ENCODE data around the gene EIF3M. TPM values are rescaled to one million over a fixed set of nuclear protein-coding genes. Genes with fewer than 3 reads are reported as not detected.

EIF3M gene
- 609 and 714 TPM in 2 replicates for total RNA-seq (2014; rRNA removed; shearing (Covaris generic))

- H3K36me3 ChIP-seq: peaks cover 35% of the 10 kb centered on the region
- peak within 1 kb of the TSS; percentile 64 for H3K27ac ChIP-seq
- peaks cover 13% of the 10 kb centered on the region for H3K4me1 ChIP-seq (replicated peaks)
- H3K9me3 ChIP-seq (replicated peaks): peaks cover 4% of the 10 kb centered on the region
- H3K4me3 ChIP-seq: peak within 1 kb of the TSS; percentile 85
- peak; percentile 93 to 96 for DNase-seq (ENCODE audit: low read depth in 1 of 2, low spot score in 2 of 2)
- H3K27me3 ChIP-seq (replicated peaks): no peaks in the 10 kb centered on the region
Measured at GRCh38 chr11:32583459-32584271, at the start of gene EIF3M. Gene EIF3M, plus strand, starts transcription at chr11:32583831. Its CDS starts 57 bp downstream, at chr11:32583888.

- Histone ChIP-seq H3K4me1 (replicated peaks) (no peaks in the 10 kb centered on the region), H3K4me3 (no peak overlapping the region), H3K9me3 (replicated peaks) (no peaks in the 10 kb centered on the region), H3K36me3 (no peaks in the 10 kb centered on the region), H3K27ac (no peak overlapping the region), H3K27me3 (replicated peaks) (no peaks in the 10 kb centered on the region)
- no peak for DNase-seq (ENCODE audit: low read depth in 1 of 2, low spot score in 2 of 2)
Measured at GRCh38 chr11:32538804-32539203, 44.8 kb upstream of the EIF3M start.

- H3K27ac ChIP-seq: no peak overlapping the region
- no peak for DNase-seq (ENCODE audit: low read depth in 1 of 2, low spot score in 2 of 2)
- peaks cover 15% of the 10 kb centered on the region; the same call in 1 of the 2 replicates for H3K27me3 ChIP-seq (replicated peaks)
- H3K4me3 ChIP-seq: no peak overlapping the region
- H3K9me3 ChIP-seq (replicated peaks): no peaks in the 10 kb centered on the region
- H3K36me3 ChIP-seq: no peaks in the 10 kb centered on the region
- no peaks in the 10 kb centered on the region for H3K4me1 ChIP-seq (replicated peaks)
Measured at GRCh38 chr11:32549611-32550187, 33.9 kb upstream of the EIF3M start.

GRCh38 chr11:32550207-32550606, 33.4 kb upstream of the EIF3M start:
- no peaks in the 10 kb centered on the region for H3K4me1 ChIP-seq (replicated peaks)
- H3K27me3 ChIP-seq (replicated peaks): peaks cover 15% of the 10 kb centered on the region; the same call in 1 of the 2 replicates
- no peaks in the 10 kb centered on the region for H3K36me3 ChIP-seq
- no peak overlapping the region for H3K27ac ChIP-seq
- H3K9me3 ChIP-seq (replicated peaks): no peaks in the 10 kb centered on the region
- no peak overlapping the region for H3K4me3 ChIP-seq
- no peak for DNase-seq (ENCODE audit: low read depth in 1 of 2, low spot score in 2 of 2)

GRCh38 chr11:32555091-32555490, 28.5 kb upstream of the EIF3M start:
- Histone ChIP-seq H3K27me3 (replicated peaks) (no peaks in the 10 kb centered on the region), H3K36me3 (no peaks in the 10 kb centered on the region), H3K9me3 (replicated peaks) (no peaks in the 10 kb centered on the region), H3K4me3 (no peak overlapping the region), H3K4me1 (replicated peaks) (no peaks in the 10 kb centered on the region), H3K27ac (no peak overlapping the region)
- DNase-seq (ENCODE audit: low read depth in 1 of 2, low spot score in 2 of 2): no peak

GRCh38 chr11:32555895-32556294, 27.7 kb upstream of the EIF3M start:
- Histone ChIP-seq H3K4me1 (replicated peaks) (no peaks in the 10 kb centered on the region), H3K9me3 (replicated peaks) (no peaks in the 10 kb centered on the region), H3K27me3 (replicated peaks) (no peaks in the 10 kb centered on the region), H3K36me3 (no peaks in the 10 kb centered on the region), H3K4me3 (no peak overlapping the region), H3K27ac (no peak overlapping the region)
- no peak for DNase-seq (ENCODE audit: low read depth in 1 of 2, low spot score in 2 of 2)

- no peaks in the 10 kb centered on the region for H3K9me3 ChIP-seq (replicated peaks)
- H3K4me1 ChIP-seq (replicated peaks): no peaks in the 10 kb centered on the region
- H3K4me3 ChIP-seq: no peak overlapping the region
- no peaks in the 10 kb centered on the region; the same call in 1 of the 2 replicates for H3K27me3 ChIP-seq (replicated peaks)
- H3K36me3 ChIP-seq: no peaks in the 10 kb centered on the region
- H3K27ac ChIP-seq: no peak overlapping the region
- no peak for DNase-seq (ENCODE audit: low read depth in 1 of 2, low spot score in 2 of 2)
Measured at GRCh38 chr11:32561835-32562234, 21.8 kb upstream of the EIF3M start.

- Histone ChIP-seq H3K27ac (no peak overlapping the region), H3K27me3 (replicated peaks) (no peaks in the 10 kb centered on the region; the same call in 1 of the 2 replicates), H3K4me1 (replicated peaks) (no peaks in the 10 kb centered on the region), H3K9me3 (replicated peaks) (no peaks in the 10 kb centered on the region), H3K36me3 (no peaks in the 10 kb centered on the region), H3K4me3 (no peak overlapping the region)
- no peak for DNase-seq (ENCODE audit: low read depth in 1 of 2, low spot score in 2 of 2)
Measured at GRCh38 chr11:32562839-32563599, 20.6 kb upstream of the EIF3M start.

- Histone ChIP-seq H3K4me1 (replicated peaks) (no peaks in the 10 kb centered on the region), H3K4me3 (no peak overlapping the region), H3K9me3 (replicated peaks) (no peaks in the 10 kb centered on the region), H3K27ac (no peak overlapping the region), H3K36me3 (no peaks in the 10 kb centered on the region), H3K27me3 (replicated peaks) (no peaks in the 10 kb centered on the region; the same call in 1 of the 2 replicates)
- no peak for DNase-seq (ENCODE audit: low read depth in 1 of 2, low spot score in 2 of 2)
Measured at GRCh38 chr11:32563600-32563959, 20.1 kb upstream of the EIF3M start.

GRCh38 chr11:32566517-32566916, 17.1 kb upstream of the EIF3M start:
- no peak for DNase-seq (ENCODE audit: low read depth in 1 of 2, low spot score in 2 of 2)
- no peaks in the 10 kb centered on the region for H3K4me1 ChIP-seq (replicated peaks)
- H3K36me3 ChIP-seq: no peaks in the 10 kb centered on the region
- peaks cover 3% of the 10 kb centered on the region; the same call in 1 of the 2 replicates for H3K27me3 ChIP-seq (replicated peaks)
- no peaks in the 10 kb centered on the region for H3K9me3 ChIP-seq (replicated peaks)
- no peak overlapping the region for H3K27ac ChIP-seq
- H3K4me3 ChIP-seq: no peak overlapping the region

GRCh38 chr11:32567154-32567553, 16.5 kb upstream of the EIF3M start:
- Histone ChIP-seq H3K9me3 (replicated peaks) (no peaks in the 10 kb centered on the region), H3K36me3 (no peaks in the 10 kb centered on the region), H3K27me3 (replicated peaks) (peaks cover 4% of the 10 kb centered on the region; the same call in 1 of the 2 replicates), H3K4me3 (no peak overlapping the region), H3K27ac (no peak overlapping the region), H3K4me1 (replicated peaks) (no peaks in the 10 kb centered on the region)
- DNase-seq (ENCODE audit: low read depth in 1 of 2, low spot score in 2 of 2): no peak

- H3K36me3 ChIP-seq: no peaks in the 10 kb centered on the region
- 0 out of 2 replicates have a peak, but pooled peaks cover 4% of the 10 kb centered on the region for H3K27me3 ChIP-seq (replicated peaks)
- no peak overlapping the region for H3K4me3 ChIP-seq
Measured at GRCh38 chr11:32569313-32569881, 14.2 kb upstream of the EIF3M start.

GRCh38 chr11:32571039-32571438, 12.6 kb upstream of the EIF3M start:
- no peaks in the 10 kb centered on the region for H3K36me3 ChIP-seq
- H3K4me1 ChIP-seq (replicated peaks): no peaks in the 10 kb centered on the region
- no peak overlapping the region for H3K27ac ChIP-seq
- no peak for DNase-seq (ENCODE audit: low read depth in 1 of 2, low spot score in 2 of 2)
- H3K4me3 ChIP-seq: no peak overlapping the region
- H3K9me3 ChIP-seq (replicated peaks): no peaks in the 10 kb centered on the region
- 0 out of 2 replicates have a peak, but pooled peaks cover 4% of the 10 kb centered on the region for H3K27me3 ChIP-seq (replicated peaks)

More at GRCh38 chr11:32569313-32569881, 14.2 kb upstream of the EIF3M start:
- DNase-seq (ENCODE audit: low read depth in 1 of 2, low spot score in 2 of 2): no peak
- Histone ChIP-seq H3K4me1 (replicated peaks) (no peaks in the 10 kb centered on the region), H3K27ac (no peak overlapping the region), H3K9me3 (replicated peaks) (no peaks in the 10 kb centered on the region)
